NCI-H748 (cell line): Measurements from ENCODE around the gene ZDHHC16.

Experiments
- DNase-seq: peaks from one replicate; lab custom pipeline; 2025; ENCODE audit not compliant: unreplicated experiment; lab: John Stamatoyannopoulos, UW

Gene ZDHHC16

DNA sequence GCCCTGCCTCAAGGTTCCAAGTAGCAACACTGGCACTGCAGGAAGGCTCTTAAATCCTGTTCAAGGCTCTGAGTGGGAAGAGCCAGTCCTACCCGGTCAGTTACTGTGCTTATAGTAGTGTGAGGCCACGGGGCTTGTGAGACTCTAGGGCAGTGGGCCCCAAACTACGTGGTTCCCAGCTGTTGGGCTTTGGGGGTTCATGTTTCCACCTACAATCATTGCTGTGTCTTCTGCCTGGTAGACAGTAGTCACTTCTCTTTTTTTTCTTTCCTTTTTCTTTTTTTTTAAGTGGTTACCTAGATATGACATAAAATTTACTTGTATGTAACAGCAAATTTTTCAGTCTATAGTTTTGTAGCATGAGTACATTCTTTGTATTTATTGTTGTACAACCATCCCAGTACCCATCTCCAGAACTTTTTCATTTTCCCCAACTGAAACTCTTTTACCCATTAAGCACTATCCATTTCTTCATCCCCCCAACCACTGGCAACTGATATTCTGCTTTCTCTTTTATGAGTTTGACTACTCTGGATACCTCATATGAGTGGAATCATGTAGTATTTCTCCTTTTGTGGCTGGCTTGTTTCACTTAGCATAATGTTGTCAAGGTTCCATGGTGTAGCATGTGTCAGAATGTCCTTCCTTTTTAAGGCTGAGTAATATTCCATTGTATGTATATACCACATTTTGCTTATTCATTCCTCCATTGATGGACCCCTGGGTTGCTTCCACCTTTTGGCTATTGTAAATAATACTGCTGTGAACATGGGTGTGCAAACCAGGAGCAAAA lies 60.4 kb downstream of the ZDHHC16 start:
- DNase-seq: no peak
